LNCAP (cell line): ENCODE results near the gene DNAJC4.

Experiments used
- CTCF ChIP-seq: fragments of 450-650 bp; IDR thresholded peaks from 2 replicates; pipeline ENCODE4 v1.5.1; 2017; ENCODE audit warnings: mild to moderate bottlenecking

Gene DNAJC4

GRCh38 chr11:64250415-64251015 lies 20.2 kb downstream of the DNAJC4 start:
- TF ChIP-seq CTCF: no peak

GRCh38 chr11:64251016-64251752 lies 20.8 kb downstream of the DNAJC4 start, which contains the start of gene PLCB3:
Gene PLCB3, plus strand, starts transcription at chr11:64251530. Its CDS starts 120 bp downstream, at chr11:64251650.
- peak; percentile 83 for TF ChIP-seq CTCF

GRCh38 chr11:64251753-64252002 lies 21.3 kb downstream of the DNAJC4 start:
- no peak for TF ChIP-seq CTCF

GRCh38 chr11:64252003-64252872 lies 21.9 kb downstream of the DNAJC4 start:
- peak; percentile 23 for TF ChIP-seq CTCF

- no peak for TF ChIP-seq CTCF
Measured at GRCh38 chr11:64253043-64253442, 22.7 kb downstream of the DNAJC4 start.

- TF ChIP-seq CTCF: no peak
Measured at GRCh38 chr11:64253481-64253880, 23.1 kb downstream of the DNAJC4 start.

GRCh38 chr11:64254326-64254725 lies 24.0 kb downstream of the DNAJC4 start:
- no peak for TF ChIP-seq CTCF
